ENCODE data around the gene LMO7.
"Not testable (repeated sequence)": the region's sequence is repeated elsewhere in the genome, so short reads cannot be mapped to it uniquely, and the experiment has no call there.

LMO7 gene

GRCh38 chr13:75702476-75702875 lies 66.3 kb downstream of the LMO7 start:
- DNase-seq, result no peak

- no peak for DNase-seq
These were observed 67.6 kb downstream of the LMO7 start for GRCh38 chr13:75703769-75704168.

GRCh38 chr13:75704194-75704926 lies 68.2 kb downstream of the LMO7 start:
- no peak for DNase-seq

- DNase-seq, result no peak
These were observed 68.8 kb downstream of the LMO7 start for GRCh38 chr13:75704927-75705288.

- DNase-seq, result no peak
These were observed 69.3 kb downstream of the LMO7 start for GRCh38 chr13:75705395-75705794.

- DNase-seq, result no peak
These were observed 69.8 kb downstream of the LMO7 start for GRCh38 chr13:75705908-75706307.

GRCh38 chr13:75713852-75714251 lies 77.7 kb downstream of the LMO7 start:
- DNase-seq, result no peak

- no peak for DNase-seq
These were observed 79.7 kb downstream of the LMO7 start for GRCh38 chr13:75715601-75716523.

- no peak for DNase-seq
These were observed 81.4 kb downstream of the LMO7 start for GRCh38 chr13:75717525-75717924.

GRCh38 chr13:75721307-75721706 lies 85.2 kb downstream of the LMO7 start:
- no peak for DNase-seq

- DNase-seq, result no peak
These were observed 87.8 kb downstream of the LMO7 start for GRCh38 chr13:75723901-75724300.

GRCh38 chr13:75724752-75725517 lies 88.8 kb downstream of the LMO7 start:
- no peak for DNase-seq

- DNase-seq, result no peak
These were observed 89.6 kb downstream of the LMO7 start for GRCh38 chr13:75725736-75726135.

- DNase-seq, result no peak
These were observed 90.2 kb downstream of the LMO7 start for GRCh38 chr13:75726306-75726705.

- DNase-seq, result not testable (repeated sequence)
These were observed 97.0 kb downstream of the LMO7 start for GRCh38 chr13:75733113-75733512.

- DNase-seq, result no peak
These were observed 100.0 kb downstream of the LMO7 start for GRCh38 chr13:75736173-75736572.

- DNase-seq, result no peak
These were observed 102.7 kb downstream of the LMO7 start for GRCh38 chr13:75738841-75739240.

- no peak for DNase-seq
These were observed 103.2 kb downstream of the LMO7 start for GRCh38 chr13:75739244-75739868.

- no peak for DNase-seq
These were observed 103.9 kb downstream of the LMO7 start for GRCh38 chr13:75740031-75740430.

- DNase-seq, result not testable (repeated sequence)
These were observed 106.9 kb downstream of the LMO7 start for GRCh38 chr13:75743072-75743471.

GRCh38 chr13:75744127-75744526 lies 108.0 kb downstream of the LMO7 start:
- no peak for DNase-seq

- no peak for DNase-seq
These were observed 109.3 kb downstream of the LMO7 start for GRCh38 chr13:75745387-75745786.

- no peak for DNase-seq
These were observed 112.7 kb downstream of the LMO7 start for GRCh38 chr13:75748874-75749273.
